ES-I3 (cell line): ENCODE measurements around the gene GINS2.

Source experiments
- H3K36me3 ChIP-seq: 2 replicates; pipeline ENCODE4 v1.6.1; 2013; ENCODE audit warnings: mild to moderate bottlenecking, low read length, control low read depth, moderate library complexity; ENCODE audit not compliant: insufficient read depth
- H3K4me1 ChIP-seq: 2 replicates; pipeline ENCODE4 v1.6.1; 2013; ENCODE audit warnings: mild to moderate bottlenecking, control low read depth, low read length; ENCODE audit not compliant: insufficient read depth
- H3K9ac ChIP-seq: 2 replicates; pipeline ENCODE4 v1.6.1; 2013; ENCODE audit warnings: low read depth, mild to moderate bottlenecking, low read length, moderate library complexity
- H3K9me3 ChIP-seq: 2 replicates; pipeline ENCODE4 v1.6.1; 2013; ENCODE audit warnings: mild to moderate bottlenecking, low read length, moderate library complexity; ENCODE audit not compliant: control insufficient read depth, insufficient read depth

GINS2 gene

DNA sequence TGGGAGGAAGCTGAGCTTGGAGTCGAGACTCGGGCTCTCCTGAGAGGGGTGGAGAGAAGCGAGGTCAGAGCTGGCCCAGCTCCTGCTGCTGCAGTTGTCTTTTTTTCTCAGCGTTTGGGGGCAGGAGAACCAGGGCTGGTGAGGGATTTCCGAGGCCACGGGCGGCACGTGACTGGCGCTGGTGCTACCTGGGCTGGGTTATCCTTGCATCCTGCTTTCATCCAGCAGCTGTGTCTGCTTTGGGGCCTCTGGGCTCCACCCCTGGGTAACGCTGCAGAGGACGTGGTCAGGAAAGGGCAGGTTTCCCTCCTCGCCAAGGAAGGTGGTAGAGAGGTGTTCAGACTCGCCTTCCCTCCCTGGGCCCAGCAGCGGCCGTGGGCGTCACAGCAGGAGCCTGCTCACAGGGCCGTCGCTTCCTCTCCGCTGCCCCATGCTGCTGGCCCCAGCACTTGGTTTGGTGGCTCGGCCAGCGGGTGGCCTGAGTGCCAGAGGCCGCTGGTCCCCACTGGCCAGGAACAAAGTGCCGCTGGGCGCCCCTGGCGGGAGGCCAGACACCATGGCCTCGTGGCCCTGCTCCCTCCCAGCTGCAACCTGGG lies 53.1 kb downstream of the GINS2 start:
- no peak overlapping the region for H3K9ac ChIP-seq
- no peaks in the 10 kb centered on the region for H3K9me3 ChIP-seq
- H3K4me1 ChIP-seq, result no peaks in the 10 kb centered on the region
- H3K36me3 ChIP-seq, result no peaks in the 10 kb centered on the region

DNA sequence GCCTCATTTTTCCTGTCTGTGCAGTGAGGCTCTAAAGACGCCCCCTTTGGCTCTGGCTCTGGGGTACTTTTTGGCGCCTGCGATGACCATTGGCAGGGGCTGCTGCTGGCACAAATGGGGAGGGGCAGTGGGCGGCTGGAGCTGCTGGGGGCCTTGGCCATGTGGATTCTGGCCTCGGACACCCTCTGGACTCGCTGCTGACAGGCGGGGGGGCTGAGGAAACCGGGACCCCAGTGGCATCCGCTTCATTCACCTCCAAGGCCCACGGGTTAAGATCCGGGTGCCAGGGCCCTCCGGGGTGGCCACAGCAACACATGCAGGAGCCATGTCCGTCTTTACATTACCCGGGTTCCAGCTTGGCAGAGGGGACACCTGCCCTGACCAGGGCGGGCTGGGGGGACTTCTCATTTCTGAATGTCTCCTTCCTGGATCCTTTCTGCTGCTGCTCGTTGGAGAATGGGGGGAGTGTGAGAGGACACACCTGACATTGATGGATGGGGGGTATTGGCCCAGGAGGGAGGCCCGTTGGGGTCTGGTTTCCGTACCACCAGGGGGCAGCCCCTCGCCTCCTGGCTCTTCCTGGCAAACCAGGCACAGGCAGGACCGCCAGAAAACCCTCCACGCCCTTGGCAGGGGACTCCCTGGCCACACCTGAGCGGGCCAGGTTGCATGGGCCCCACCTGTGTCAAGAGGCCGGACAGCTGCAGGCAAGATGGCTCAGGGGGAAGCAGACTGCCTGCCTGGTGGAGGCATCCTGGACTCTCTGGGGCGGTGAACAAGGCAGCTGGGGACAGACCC lies 53.8 kb downstream of the GINS2 start:
- Histone ChIP-seq H3K9ac (no peak overlapping the region), H3K36me3 (peaks cover 2% of the 10 kb centered on the region; the same call in 1 of the 2 replicates), H3K9me3 (no peaks in the 10 kb centered on the region), H3K4me1 (no peaks in the 10 kb centered on the region)

DNA sequence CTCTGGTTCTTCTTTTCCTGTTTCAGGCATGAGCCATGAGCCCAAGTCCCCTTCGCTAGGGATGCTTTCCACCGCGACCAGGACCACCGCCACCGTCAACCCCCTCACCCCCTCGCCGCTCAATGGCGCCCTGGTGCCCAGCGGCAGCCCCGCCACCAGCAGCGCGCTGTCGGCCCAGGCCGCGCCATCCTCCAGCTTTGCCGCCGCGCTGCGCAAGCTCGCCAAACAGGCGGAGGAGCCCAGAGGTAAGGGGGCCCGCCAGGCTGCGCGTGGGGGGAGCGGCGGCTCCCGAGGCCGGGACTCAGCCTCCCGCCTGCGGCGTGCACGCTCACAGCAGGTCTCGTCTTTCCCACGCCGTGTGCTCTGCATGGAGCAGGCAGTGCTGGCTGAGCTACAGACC lies 54.9 kb downstream of the GINS2 start:
- Histone ChIP-seq H3K4me1 (no peaks in the 10 kb centered on the region), H3K9me3 (no peaks in the 10 kb centered on the region), H3K36me3 (peaks cover 6% of the 10 kb centered on the region; the same call in 1 of the 2 replicates), H3K9ac (no peak overlapping the region)

DNA sequence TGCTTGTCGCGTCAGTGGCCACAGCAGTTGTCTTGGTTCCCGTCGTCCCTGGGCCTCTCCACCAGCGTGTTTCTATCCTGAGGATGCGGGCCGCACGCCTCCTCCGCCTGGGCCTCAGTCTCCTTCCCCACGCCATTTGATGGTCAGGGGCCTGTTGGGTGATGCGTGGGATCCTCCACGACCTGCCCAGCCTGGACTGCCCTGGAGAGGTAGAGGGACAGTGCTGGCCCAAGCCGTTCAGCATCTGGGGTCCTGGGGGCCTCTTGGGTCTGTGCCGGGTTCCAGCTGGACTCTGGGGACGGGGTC lies 55.4 kb downstream of the GINS2 start:
- H3K4me1 ChIP-seq, result no peaks in the 10 kb centered on the region
- H3K9ac ChIP-seq, result no peak overlapping the region
- no peaks in the 10 kb centered on the region for H3K9me3 ChIP-seq
- peaks cover 7% of the 10 kb centered on the region; the same call in 1 of the 2 replicates for H3K36me3 ChIP-seq

DNA sequence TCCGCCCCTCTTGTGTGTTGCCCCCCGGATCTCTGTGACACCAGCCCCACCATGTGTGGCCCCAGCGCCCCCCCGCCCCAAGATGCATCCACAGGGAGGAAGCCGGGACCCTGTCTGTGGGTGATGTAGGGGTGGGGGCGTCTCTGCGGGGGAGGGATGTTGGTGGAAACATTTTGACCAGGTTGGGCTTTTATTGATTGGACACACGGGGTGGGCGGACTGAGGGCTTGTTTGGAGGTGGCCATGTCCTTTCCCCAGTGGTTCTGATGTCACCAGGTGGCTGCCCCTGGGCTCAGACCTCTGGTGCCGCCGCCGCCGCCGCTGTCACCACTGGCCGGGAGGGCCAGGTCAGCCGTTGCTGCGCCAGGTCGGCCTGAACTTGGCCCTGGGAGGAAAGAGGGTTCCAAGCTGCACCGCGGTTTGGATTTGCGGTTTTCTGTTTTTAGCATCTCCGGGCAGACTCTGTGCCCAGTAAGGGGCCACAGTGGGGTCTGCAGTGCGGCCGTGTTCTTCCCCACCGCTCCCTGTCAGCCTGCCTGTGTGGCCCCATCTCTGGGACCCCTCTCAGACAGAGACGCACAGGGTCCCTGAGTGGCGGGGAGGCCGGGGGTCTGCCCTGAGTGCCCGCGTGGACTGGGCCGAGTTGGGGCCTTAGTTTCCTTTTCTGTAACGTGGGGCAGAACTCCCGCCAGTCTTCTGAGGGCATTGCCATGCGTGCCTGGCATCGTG lies 55.9 kb downstream of the GINS2 start:
- H3K9ac ChIP-seq, result no peak overlapping the region
- H3K9me3 ChIP-seq, result no peaks in the 10 kb centered on the region
- peaks cover 7% of the 10 kb centered on the region; the same call in 1 of the 2 replicates for H3K36me3 ChIP-seq
- no peaks in the 10 kb centered on the region for H3K4me1 ChIP-seq

DNA sequence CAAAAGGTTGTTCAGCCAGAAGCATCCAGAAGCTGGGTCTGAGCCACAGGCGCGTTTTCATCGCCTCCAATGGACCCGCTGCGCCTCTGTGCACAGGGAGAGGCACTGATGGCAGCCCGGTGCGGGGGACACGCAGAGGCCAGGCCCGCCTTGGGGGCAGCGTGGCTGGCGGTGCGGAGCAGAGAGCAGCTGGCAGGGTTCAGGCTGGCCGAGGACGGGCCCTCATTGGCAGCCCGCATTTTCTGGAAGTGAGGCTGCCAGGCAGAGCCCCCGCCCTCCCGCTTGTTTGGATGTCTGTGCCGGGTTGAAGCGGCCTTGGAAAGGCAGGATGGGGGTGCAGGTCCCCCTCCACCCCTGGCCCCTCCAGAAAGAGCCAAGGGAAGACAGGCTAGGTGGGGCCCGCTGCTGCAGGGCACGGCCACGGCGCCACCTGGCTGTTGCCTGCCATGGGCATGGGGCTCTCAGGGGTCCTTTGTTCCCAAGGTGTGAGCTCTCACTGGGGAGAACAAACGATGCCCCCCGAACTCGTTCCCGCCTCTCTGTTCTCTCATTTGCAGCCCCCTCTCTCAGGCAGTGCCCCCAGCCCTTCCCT lies 56.9 kb downstream of the GINS2 start:
- Histone ChIP-seq H3K9me3 (no peaks in the 10 kb centered on the region), H3K4me1 (no peaks in the 10 kb centered on the region), H3K9ac (no peak overlapping the region), H3K36me3 (peaks cover 7% of the 10 kb centered on the region; the same call in 1 of the 2 replicates)

GRCh38 chr16:85631230-85631629 lies 57.5 kb downstream of the GINS2 start:
- Histone ChIP-seq H3K4me1 (peaks cover 3% of the 10 kb centered on the region; the same call in 1 of the 2 replicates), H3K36me3 (peaks cover 7% of the 10 kb centered on the region; the same call in 1 of the 2 replicates), H3K9ac (no peak overlapping the region), H3K9me3 (no peaks in the 10 kb centered on the region)

DNA sequence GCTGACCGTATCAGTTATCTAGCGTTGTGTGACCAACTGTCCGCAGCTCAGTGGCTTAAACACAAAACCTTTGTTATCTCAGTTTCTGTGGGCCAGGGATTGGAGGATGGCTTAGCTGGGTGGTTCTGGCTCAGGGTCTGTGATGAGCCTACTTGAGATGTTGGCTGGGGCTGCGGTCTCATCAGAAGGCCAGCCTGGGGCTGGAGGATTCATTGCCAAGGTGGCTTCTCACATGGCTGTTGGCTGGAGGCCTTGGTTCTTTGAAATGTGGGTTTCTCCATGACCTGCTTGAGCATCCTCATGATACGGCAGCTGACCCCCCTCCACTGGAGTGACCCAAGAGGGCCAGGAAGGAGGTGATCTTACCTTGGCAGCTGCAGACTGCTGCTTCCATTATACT lies 58.9 kb downstream of the GINS2 start:
- no peaks in the 10 kb centered on the region for H3K9me3 ChIP-seq
- no peak overlapping the region for H3K9ac ChIP-seq
- peaks cover 10% of the 10 kb centered on the region; the same call in 1 of the 2 replicates for H3K4me1 ChIP-seq
- peaks cover 7% of the 10 kb centered on the region; the same call in 1 of the 2 replicates for H3K36me3 ChIP-seq

DNA sequence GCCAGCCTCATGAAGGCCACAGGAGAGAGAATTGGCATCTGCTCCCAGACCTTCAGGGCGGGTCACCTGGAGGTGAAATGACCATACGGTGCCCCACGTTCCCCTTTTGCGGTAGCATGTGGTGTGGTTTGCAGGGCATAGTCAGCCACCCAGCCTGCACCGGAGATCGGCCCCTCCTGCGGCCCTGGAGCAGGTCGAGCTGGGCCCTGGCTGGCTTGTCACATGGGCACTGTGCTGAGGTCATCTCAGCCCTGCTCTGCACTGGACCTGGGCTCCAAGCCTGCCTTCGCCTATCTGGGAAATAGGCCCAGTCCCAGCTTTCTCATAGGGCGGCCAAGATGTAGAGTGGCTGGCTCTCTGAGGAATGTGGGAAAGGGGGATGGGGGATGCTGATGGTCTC lies 59.4 kb downstream of the GINS2 start:
- Histone ChIP-seq H3K36me3 (peaks cover 7% of the 10 kb centered on the region; the same call in 1 of the 2 replicates), H3K4me1 (peaks cover 10% of the 10 kb centered on the region; the same call in 1 of the 2 replicates), H3K9ac (no peak overlapping the region), H3K9me3 (no peaks in the 10 kb centered on the region)

GRCh38 chr16:85628645-85629044 lies 60.1 kb downstream of the GINS2 start:
- Histone ChIP-seq H3K9ac (no peak overlapping the region), H3K4me1 (peaks cover 10% of the 10 kb centered on the region; the same call in 1 of the 2 replicates), H3K36me3 (peaks cover 7% of the 10 kb centered on the region; the same call in 1 of the 2 replicates), H3K9me3 (no peaks in the 10 kb centered on the region)

GRCh38 chr16:85628265-85628556 lies 60.5 kb downstream of the GINS2 start:
- Histone ChIP-seq H3K4me1 (peaks cover 10% of the 10 kb centered on the region; the same call in 1 of the 2 replicates), H3K36me3 (peaks cover 7% of the 10 kb centered on the region; the same call in 1 of the 2 replicates), H3K9ac (no peak overlapping the region), H3K9me3 (no peaks in the 10 kb centered on the region)

GRCh38 chr16:85627526-85628264 lies 61.1 kb downstream of the GINS2 start:
- Histone ChIP-seq H3K4me1 (peaks cover 10% of the 10 kb centered on the region; the same call in 1 of the 2 replicates), H3K9ac (no peak overlapping the region), H3K36me3 (peaks cover 7% of the 10 kb centered on the region; the same call in 1 of the 2 replicates), H3K9me3 (no peaks in the 10 kb centered on the region)

DNA sequence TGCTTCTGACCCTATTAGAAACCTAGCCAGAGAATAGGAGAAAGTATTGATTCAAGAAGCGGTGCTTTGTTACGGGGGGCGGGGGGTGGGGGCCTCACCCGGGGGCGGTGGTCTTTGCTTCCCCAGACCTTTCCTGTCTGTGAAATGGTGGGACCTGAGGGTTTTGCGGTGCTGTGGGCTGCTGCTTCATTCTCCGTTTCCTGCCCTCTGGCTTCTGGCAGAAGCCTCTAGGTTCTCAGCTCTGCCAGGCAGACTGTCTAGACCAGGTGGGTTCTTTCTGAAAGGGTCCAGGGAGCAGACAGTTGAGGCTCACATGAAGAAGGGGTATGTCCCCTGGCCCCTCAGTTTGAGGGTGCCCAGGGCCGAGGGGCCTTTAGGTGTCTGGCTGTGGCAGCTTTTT lies 61.7 kb downstream of the GINS2 start:
- peaks cover 10% of the 10 kb centered on the region; the same call in 1 of the 2 replicates for H3K4me1 ChIP-seq
- no peaks in the 10 kb centered on the region for H3K9me3 ChIP-seq
- H3K9ac ChIP-seq, result no peak overlapping the region
- peaks cover 7% of the 10 kb centered on the region; the same call in 1 of the 2 replicates for H3K36me3 ChIP-seq
